ENCODE measurements around the gene DESI2. TPM values are rescaled to one million over a fixed set of nuclear protein-coding genes. Genes with fewer than 3 reads are reported as not detected.

The DESI2 gene
- total and polyA plus RNA-seq, 2 donors (not counting 1 experiment from before 2014, with no cell fraction given) = 40.2 to 47.2 TPM

DNA sequence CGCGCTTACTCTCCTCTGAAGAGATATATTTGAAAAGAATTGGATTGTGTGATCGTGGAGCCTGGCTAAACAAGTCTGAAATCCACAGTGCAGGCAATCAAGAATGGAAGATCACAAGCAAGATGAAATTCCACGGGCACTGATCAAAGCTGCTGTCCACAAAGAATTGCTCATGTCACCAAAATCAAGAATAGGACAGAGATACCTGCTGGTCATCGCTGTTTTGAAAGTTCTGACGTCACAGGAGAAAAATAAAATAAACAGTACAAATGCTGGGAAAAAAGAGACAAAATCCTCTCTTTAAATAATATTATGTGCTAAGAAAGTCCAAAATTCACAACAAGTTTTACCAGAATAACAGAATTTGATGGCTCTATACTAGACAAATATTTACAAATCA lies 12.0 kb upstream of the DESI2 start:
- Histone ChIP-seq H2AFZ (ENCODE audit: low read length) (no peak overlapping the region), H3K9ac (ENCODE audit: insufficient read depth, low read length) (no peak overlapping the region), H3K79me2 (ENCODE audit: control insufficient read depth, insufficient read depth, low read length) (no peaks in the 10 kb centered on the region), H3K27ac (ENCODE audit: insufficient read depth, low read length) (no peak overlapping the region), H3K36me3 (ENCODE audit: control insufficient read depth, insufficient read depth, low read length) (no peaks in the 10 kb centered on the region), H3K4me2 (ENCODE audit: extremely low read depth, insufficient read depth, low read length) (no peak overlapping the region), H4K20me1 (ENCODE audit: control insufficient read depth, extremely low read depth, insufficient read depth, low read length) (no peaks in the 10 kb centered on the region), H3K9me3 (ENCODE audit: control insufficient read depth, insufficient read depth, low read depth, low read length) (no peaks in the 10 kb centered on the region), H3K4me1 (ENCODE audit: control insufficient read depth, extremely low read depth, insufficient read depth, low read length) (no peaks in the 10 kb centered on the region), H3K4me3 (replicated peaks in 1 of 4; ENCODE audit: control extremely low read depth in 1 of 4, insufficient read depth in 1 of 4, low read depth in 3 of 4, low read length in 4 of 4) (no peak overlapping the region), H3K27me3 (ENCODE audit: control insufficient read depth, insufficient read depth, low read length) (peaks cover 5% of the 10 kb centered on the region)
- DNase-seq (ENCODE audit: low read depth in 2 of 2) = no peak
- TF ChIP-seq, protein P1, sequence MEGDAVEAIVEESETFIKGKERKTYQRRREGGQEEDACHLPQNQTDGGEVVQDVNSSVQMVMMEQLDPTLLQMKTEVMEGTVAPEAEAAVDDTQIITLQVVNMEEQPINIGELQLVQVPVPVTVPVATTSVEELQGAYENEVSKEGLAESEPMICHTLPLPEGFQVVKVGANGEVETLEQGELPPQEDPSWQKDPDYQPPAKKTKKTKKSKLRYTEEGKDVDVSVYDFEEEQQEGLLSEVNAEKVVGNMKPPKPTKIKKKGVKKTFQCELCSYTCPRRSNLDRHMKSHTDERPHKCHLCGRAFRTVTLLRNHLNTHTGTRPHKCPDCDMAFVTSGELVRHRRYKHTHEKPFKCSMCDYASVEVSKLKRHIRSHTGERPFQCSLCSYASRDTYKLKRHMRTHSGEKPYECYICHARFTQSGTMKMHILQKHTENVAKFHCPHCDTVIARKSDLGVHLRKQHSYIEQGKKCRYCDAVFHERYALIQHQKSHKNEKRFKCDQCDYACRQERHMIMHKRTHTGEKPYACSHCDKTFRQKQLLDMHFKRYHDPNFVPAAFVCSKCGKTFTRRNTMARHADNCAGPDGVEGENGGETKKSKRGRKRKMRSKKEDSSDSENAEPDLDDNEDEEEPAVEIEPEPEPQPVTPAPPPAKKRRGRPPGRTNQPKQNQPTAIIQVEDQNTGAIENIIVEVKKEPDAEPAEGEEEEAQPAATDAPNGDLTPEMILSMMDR (conservative IDR thresholded peaks at IDR 0.05 in 1 of 2, IDR thresholded peaks at IDR 0.05 in 1 of 2; ENCODE audit: low read depth in 1 of 2, low read length in 2 of 2) = no peak

GRCh38 chr1:244642526-244642925 lies 10.4 kb upstream of the DESI2 start:
- H3K4me1 ChIP-seq (ENCODE audit: control insufficient read depth, extremely low read depth, insufficient read depth, low read length) = no peaks in the 10 kb centered on the region
- no peaks in the 10 kb centered on the region for H4K20me1 ChIP-seq (ENCODE audit: control insufficient read depth, extremely low read depth, insufficient read depth, low read length)
- H2AFZ ChIP-seq (ENCODE audit: low read length) = no peak overlapping the region
- H3K79me2 ChIP-seq (ENCODE audit: control insufficient read depth, insufficient read depth, low read length) = no peaks in the 10 kb centered on the region
- H3K36me3 ChIP-seq (ENCODE audit: control insufficient read depth, insufficient read depth, low read length) = no peaks in the 10 kb centered on the region
- no peak for DNase-seq (ENCODE audit: low read depth in 2 of 2)
- no peak overlapping the region for H3K9ac ChIP-seq (ENCODE audit: insufficient read depth, low read length)
- no peak overlapping the region for H3K4me2 ChIP-seq (ENCODE audit: extremely low read depth, insufficient read depth, low read length)
- H3K27me3 ChIP-seq (ENCODE audit: control insufficient read depth, insufficient read depth, low read length) = no peaks in the 10 kb centered on the region
- TF ChIP-seq, protein P1 (conservative IDR thresholded peaks at IDR 0.05 in 1 of 2, IDR thresholded peaks at IDR 0.05 in 1 of 2; ENCODE audit: low read depth in 1 of 2, low read length in 2 of 2) = no peak
- no peak for TF ChIP-seq EZH2 (IDR thresholded peaks at IDR 0.05; ENCODE audit: low read length, missing control alignments)
- H3K27ac ChIP-seq (ENCODE audit: insufficient read depth, low read length) = no peak overlapping the region
- H3K4me3 ChIP-seq (replicated peaks in 1 of 4; ENCODE audit: control extremely low read depth in 1 of 4, insufficient read depth in 1 of 4, low read depth in 3 of 4, low read length in 4 of 4) = no peak overlapping the region
- no peaks in the 10 kb centered on the region for H3K9me3 ChIP-seq (ENCODE audit: control insufficient read depth, insufficient read depth, low read depth, low read length)

DNA sequence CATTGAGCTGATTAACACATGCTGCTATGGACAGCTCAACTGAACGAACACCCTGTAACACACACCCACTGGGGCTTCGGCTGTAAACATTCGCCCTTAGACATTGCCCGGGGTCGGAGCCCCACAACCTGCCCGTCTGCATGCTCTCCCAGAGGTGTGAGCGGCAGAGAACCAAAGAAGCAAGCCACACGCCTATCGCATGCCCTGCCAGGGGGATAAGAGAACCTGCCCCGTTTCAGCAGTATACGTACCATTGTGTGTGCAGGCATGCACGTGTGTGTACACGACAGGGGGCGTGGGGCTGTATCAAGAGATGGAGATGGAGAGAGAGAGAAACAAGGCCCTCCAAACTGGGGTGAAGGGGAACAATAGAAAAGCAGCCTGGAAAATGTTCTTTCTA lies 9.9 kb upstream of the DESI2 start:
- no peak overlapping the region for H3K9ac ChIP-seq (ENCODE audit: insufficient read depth, low read length)
- no peaks in the 10 kb centered on the region for H3K27me3 ChIP-seq (ENCODE audit: control insufficient read depth, insufficient read depth, low read length)
- no peaks in the 10 kb centered on the region for H4K20me1 ChIP-seq (ENCODE audit: control insufficient read depth, extremely low read depth, insufficient read depth, low read length)
- TF ChIP-seq, protein P1 (conservative IDR thresholded peaks at IDR 0.05 in 1 of 2, IDR thresholded peaks at IDR 0.05 in 1 of 2; ENCODE audit: low read depth in 1 of 2, low read length in 2 of 2) = no peak
- TF ChIP-seq EZH2 (IDR thresholded peaks at IDR 0.05; ENCODE audit: low read length, missing control alignments) = no peak
- no peaks in the 10 kb centered on the region for H3K79me2 ChIP-seq (ENCODE audit: control insufficient read depth, insufficient read depth, low read length)
- no peak for DNase-seq (ENCODE audit: low read depth in 2 of 2)
- no peaks in the 10 kb centered on the region for H3K4me1 ChIP-seq (ENCODE audit: control insufficient read depth, extremely low read depth, insufficient read depth, low read length)
- H3K27ac ChIP-seq (ENCODE audit: insufficient read depth, low read length) = no peak overlapping the region
- no peak overlapping the region for H3K4me2 ChIP-seq (ENCODE audit: extremely low read depth, insufficient read depth, low read length)
- no peaks in the 10 kb centered on the region for H3K36me3 ChIP-seq (ENCODE audit: control insufficient read depth, insufficient read depth, low read length)
- no peak overlapping the region for H3K4me3 ChIP-seq (replicated peaks in 1 of 4; ENCODE audit: control extremely low read depth in 1 of 4, insufficient read depth in 1 of 4, low read depth in 3 of 4, low read length in 4 of 4)
- no peak overlapping the region for H2AFZ ChIP-seq (ENCODE audit: low read length)
- no peaks in the 10 kb centered on the region for H3K9me3 ChIP-seq (ENCODE audit: control insufficient read depth, insufficient read depth, low read depth, low read length)

Data from fibroblast of lung (primary cell).